EH (cell line): ENCODE data around the gene KCNJ6.

Experiments used
- DNase-seq: peaks from one replicate; pipeline ENCODE4 v3.0.0-alpha.2; 2015; ENCODE audit warnings: low read depth

KCNJ6 gene

DNA sequence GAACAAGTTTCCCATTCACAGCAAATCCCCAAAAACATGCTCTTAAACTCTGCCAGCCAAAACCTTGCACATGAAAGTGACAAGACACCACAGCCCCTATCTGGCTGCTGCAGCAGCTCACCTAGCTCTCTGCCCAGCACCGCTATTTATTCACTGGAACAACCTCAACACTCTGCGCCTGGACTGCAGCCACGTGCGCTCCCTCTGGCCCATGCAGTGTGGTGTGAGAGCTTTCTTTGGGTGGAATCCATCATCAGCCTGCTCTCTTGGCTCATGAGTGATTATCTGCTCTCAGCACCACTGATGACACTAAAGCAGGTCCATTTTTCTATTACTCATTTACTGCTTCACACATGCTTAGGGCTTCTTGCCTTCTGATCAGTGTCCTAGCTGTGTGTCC, 11.4 kb downstream of the KCNJ6 start:
- no peak for DNase-seq

DNA sequence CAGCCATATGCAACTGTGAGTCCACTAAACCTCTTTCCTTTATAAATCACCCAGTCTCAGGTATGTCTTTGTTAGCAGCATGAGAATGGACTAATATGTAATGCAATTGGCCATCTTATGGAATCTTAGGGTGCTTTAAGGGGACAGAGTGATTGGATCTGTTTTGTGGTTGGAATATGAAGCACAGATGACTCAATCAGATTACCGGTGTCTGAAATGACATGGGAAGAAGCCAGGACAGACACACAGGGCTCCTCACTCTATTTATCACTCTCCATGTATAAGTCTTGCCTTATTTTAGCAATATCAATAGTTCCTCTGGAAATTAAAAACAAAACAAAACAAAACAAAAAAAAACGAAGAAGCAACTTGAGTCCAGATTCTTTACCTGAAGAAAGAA, 12.9 kb downstream of the KCNJ6 start:
- DNase-seq = no peak

GRCh38 chr21:37899146-37899545, 17.1 kb downstream of the KCNJ6 start:
- no peak for DNase-seq

DNA sequence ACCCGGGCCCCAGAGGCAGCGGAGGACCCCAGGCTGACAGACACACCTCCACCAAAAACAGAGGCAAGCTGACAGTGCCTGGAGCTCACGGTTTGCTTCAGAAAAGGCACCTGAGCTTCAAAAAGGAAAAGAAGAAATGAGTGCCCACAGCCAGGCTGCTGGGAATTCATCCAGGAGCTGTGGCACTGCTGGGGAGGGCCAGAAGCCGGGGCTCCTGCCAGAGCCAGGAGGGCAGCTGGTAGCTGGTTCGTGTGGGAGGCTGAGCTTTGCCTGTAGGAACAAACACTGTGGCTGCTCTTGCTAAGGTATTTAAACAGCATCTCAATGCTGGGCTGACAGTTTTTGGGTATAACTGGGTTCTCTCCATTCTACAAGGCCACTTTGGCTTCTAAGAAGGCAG, 19.5 kb downstream of the KCNJ6 start:
- no peak for DNase-seq

DNA sequence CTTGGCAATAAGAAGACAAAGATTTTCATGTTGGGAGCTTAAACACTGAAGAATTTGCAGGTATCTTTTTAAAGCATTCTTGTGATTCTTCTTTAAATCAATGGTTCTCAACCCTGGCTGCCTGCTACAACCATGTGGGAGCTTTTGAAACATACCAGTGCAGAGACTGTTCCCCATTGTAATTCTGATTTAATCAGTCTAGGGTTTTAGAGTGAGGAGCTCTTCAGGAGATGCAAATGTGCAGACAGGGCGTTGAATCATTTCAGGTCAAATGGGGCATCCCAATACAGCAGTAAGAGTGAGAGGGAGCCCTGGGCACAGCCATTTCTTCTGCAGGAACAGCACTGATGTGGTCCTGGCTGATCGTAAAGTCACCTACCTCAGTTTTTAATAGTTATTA, 24.3 kb downstream of the KCNJ6 start:
- no peak for DNase-seq

DNA sequence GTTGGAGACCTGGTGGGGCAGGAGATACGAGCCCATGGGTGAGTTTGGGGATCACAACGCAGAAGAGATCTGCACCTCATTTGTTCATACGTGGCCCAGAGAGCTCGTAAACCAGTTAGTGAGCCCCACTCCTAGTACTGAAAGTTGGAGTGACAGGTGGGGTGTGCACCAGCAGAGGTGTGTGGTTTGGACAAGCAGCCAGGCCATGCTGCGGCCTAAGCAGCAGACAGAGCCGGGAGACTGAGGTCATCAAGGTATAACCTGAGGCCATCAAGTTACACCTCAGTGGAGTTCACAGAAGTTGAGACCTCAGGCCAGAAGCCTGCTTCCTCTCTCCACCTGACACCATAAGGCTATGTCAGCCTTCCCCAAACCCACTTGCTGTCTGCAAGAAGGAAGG, 27.6 kb downstream of the KCNJ6 start:
- DNase-seq = no peak

DNA sequence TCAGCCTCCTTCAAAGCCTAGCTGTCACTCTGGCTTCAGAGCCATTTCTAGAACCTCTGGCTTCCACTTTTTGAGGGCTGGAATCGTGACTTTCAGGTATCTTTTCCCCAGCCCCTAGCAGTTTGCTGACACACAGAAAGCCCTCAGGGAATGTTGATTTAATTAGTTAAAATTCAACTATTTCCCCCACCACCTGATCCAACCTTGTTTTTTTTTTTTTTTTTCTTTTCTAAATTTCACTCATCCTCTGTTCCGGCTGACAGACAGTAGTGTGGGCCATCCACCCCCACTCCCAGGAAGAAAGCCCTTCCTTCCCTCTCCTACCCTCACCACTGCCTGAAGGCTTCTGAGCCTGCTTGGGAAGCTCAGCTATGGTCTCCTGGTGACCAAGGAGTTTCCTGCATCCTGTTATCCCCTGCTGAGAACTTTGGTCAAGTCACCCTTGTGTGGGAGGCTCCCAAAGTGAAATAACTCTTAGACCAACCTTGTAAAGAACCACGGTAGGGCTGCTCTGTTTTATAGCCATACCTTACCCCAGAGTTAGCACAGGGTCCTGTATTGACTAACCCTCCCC, 29.4 kb downstream of the KCNJ6 start:
- DNase-seq = no peak

- no peak for DNase-seq
These were observed 30.1 kb downstream of the KCNJ6 start for GRCh38 chr21:37886120-37886519.

DNA sequence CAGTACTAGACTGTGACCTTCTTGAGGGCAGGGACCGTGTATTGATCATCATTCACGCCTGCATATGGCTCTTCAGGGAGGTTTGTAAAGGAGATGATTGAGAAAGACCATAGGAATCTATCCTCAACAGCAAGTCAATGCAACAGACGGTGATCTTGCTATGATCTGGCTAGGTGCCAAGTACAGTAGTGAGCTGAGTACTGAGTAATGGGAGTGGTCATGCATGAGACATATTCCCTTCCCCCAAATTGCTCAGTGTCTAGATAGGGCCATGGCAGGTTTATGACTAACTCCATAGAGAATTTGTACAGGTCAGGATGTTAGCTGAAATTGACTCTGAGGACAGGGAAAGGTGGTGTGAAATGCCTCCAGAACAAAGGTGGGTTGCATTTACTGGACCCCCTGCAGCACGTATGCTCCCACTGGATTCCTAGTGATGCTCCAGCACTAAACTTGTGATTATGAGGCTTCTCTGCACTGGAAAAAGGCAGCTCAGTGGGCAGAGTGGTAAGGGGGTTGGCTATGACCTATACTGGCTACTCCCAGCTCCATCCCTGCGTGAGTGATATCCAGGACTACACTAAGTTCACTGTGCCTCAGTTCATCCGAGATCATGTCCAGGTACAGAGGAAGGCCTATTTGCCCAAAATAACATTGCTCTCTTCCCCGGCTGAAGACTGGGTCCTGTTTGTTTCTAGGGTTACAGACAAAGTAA, 37.2 kb downstream of the KCNJ6 start:
- peak; percentile 68 for DNase-seq

DNA sequence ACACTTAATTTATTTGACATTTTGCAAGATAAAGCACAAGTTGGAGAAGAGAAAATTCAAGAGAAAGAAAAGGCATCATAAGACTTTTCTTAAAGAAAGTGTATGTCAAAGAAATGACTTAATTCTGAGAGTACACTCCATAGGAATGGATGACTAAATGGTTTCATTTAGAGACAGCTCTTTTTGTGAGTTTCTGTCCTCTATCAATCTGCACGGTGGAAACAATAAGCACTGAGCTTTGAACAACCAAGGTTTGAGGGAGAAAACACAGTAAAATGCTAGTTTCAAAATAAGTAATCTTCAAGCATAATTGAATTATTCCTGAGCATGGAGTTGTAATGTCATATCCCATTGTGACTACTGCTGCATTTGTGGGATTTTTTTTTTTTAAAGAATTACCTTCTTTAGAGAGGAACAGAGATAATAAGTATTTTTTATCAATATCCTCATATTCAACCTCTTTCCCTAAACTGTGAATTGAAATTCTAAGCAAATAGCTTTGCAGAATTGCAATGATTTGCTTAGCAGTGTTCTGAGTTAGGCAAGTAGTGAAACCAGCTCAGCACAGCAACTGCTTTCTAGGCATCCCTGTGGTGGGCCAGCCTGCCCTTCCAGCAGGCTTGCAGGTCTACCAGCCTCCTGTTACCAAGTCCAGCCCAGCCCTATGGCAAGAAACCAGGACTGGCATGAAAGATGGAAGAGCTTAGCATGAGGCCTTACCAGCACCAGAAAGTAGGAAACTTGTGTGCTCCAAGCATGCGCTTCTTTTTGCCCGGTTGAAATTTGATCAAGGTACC, 38.2 kb downstream of the KCNJ6 start:
- no peak for DNase-seq

GRCh38 chr21:37877171-37877570, 39.1 kb downstream of the KCNJ6 start:
- DNase-seq = peak; percentile 72

DNA sequence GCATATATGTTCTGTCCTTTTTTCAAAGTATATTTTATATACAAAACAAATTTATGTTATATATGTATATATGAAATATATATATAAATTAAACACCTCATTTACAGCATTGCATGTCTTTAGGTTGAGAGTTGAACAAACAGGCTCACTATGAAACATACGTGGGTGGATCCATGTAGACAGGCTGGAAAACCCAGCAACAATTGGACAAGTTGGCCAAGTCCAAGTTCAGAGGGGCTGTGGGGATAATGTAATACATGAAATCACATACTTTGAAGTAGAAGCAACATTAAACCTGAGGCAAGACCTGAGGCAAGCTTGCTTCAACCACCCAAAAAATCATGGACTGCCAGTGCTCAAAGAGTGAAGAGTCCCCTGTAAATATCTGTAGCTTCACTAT, 39.7 kb downstream of the KCNJ6 start:
- no peak for DNase-seq

DNA sequence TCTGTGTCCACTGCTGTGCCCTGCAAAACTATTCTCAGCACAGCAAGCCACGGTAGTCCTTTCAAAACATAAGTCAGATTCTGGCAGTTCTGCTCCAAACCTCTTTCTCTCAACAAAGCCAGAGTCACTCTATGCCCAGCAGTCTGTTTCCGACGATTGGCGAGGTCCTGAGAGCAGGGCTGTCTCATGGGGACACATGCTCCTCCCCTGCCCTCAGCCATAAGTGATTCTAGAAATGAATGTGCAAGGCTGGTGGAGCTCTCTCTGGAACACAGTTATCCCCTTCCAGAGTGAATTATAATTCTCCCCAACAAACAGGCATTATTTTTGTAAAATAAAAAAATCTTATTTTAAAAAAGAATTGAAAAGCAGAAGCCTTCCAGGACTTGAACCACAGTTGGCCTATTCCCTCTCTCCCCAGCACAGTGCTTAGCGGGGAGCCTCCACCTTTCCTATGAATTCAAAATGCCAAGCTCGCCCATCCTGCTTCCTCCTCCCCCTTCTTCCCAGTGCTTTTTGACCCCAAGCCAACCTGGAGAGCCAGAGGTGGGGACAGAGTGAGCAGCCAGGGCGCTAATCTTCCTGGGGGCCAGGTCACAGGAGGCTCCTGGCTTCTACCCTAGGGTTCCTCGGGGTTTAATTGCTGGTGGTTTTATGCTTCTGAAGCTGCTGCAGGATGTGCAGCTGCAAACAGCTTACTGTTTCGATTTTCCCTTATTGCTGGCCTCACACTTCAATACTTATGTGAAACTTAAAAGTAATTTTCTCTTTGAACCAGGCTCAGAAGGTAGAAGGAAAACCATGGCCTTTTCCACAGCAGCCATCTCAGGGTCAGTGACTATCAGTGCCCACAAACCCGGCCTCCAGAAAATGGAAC, 41.1 kb downstream of the KCNJ6 start:
- DNase-seq = no peak

- no peak for DNase-seq
These were observed 41.8 kb downstream of the KCNJ6 start for GRCh38 chr21:37874481-37874880.

- peak; percentile 46 for DNase-seq
These were observed 42.6 kb downstream of the KCNJ6 start for GRCh38 chr21:37873655-37874054.

DNA sequence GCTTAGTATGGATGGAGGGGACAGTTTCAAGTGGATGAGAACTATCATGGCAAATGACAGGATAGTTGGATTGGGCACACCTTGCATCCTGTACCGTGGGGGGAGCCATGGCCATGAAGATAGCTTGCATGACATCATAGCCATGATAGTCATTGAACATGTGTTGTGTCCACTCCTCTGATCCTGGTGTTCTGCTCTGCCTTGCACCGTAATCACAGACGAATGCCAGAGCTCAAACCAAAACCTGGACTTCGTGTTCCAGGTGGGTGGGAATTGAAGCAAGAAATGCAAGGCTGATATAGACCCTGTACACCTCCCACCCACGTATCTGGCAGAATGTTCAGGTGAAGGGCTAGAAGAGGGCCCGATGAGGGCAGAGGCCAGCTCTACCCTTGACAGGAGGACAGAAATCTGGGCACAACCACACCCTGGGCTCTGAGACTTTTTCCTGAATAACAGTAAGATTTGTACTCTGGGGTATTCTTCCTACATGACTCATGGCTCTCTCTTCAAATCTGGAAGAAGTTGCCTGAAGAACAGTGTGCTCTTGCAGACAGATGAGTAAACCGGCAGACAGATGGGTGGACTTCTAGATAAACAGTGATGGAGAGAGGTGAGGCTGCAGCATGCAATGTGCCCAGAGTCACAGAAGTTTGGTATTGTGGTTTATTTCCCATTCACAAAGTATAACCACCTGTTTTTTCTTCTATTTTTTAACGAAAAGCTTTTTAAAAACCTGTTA, 45.0 kb downstream of the KCNJ6 start:
- peak; percentile 81 for DNase-seq

DNA sequence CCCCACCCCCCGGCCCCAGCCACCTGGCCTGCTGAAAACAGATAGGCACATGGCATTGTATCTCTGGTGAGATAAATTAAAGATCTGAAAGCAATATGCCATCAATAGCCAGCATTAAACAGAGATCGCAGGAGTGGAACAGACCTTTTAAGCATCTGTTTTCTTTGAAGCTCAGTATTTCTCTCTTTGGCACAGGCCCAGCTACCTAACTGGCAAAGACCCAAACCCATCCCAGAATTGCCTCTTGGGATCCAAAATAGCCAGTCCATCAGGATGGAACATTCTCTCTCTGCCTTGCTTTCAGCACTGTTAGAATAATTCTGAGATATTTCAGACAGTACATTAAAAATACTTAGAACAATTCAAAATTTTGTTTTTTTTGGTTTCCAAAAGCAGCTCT, 46.0 kb downstream of the KCNJ6 start:
- no peak for DNase-seq

DNA sequence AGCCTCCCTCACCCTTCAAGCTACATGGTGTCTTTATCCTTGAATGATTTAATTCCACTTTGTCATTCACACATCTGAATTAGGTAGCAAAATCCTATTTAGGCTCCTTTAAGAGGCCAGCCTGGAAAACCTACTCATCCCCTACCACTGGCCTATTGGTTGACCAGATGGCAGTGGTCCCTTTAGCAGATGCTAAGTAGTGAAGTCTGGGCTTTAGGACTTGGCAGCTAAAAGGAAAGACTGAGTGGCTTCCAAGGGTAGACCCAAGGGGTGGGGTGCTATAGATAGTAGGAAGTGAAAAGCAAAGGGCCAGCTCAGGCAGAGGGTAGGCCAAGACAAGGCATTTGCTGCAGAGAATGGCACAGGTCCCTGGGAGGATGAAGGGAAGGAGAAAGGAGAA, 46.6 kb downstream of the KCNJ6 start:
- DNase-seq = no peak

DNA sequence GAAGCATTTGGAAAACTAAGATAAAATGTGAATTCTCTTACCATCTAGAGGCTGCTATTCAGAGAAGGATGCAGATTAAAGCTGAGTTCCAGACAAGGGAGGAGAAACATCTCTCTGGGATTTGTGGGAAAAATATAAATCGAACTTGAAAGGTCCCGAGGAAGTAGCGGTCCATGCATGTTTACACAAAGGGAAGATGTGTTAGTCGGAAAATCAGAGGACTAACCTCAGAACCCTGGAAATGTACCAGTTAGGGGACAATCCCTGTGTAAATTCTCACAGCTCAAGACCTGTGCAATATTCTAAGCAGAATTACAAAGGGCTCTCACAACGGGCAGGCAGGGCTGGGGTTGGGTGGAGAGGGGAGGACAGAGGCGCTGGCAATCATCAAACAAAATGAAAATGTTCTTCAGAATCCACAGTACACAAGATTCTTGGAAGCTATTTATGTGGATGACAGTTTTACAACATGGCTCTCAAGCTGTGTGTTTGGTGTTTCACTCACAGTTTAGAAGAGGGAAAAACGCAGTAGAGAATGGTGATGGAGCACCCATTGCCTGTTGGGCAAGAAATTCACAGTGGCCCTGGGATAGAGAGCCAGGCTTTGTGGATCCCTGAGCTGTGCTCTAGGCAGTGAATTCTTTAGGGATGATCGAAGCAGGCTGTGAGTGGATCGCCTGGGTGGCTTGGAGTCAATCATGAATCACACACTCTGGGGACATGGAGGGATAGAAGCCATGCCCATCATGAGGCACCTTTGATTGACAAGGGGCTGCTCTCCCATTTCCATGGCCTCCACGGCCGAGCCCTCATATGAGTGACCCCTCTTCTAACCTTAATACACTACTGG, 47.6 kb downstream of the KCNJ6 start:
- DNase-seq = peak; percentile 87

GRCh38 chr21:37866027-37866426, 50.2 kb downstream of the KCNJ6 start:
- no peak for DNase-seq

DNA sequence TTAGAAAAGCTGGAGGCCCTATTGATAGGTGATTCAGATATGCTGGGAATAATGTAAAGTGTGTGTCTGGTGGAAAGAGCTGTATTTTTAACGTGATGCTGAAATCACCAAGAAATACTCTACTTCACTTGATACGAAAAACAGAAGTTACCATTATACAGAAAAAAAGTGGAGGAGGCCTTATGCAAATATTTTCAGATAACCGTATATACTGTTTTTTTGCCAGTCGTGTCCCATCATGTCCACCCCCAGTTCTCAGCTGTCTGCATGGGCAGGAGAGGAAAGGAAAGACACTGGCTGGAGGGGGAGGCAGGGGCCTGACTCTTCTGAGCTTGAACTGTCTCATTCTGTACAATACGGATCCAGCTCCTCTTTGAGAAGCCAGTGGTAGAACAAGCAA, 51.1 kb downstream of the KCNJ6 start:
- no peak for DNase-seq
